K562 (cell line): Measurements from ENCODE around the gene CHDH. TPM values are rescaled to one million over a fixed set of nuclear protein-coding genes. Genes with fewer than 3 reads are reported as not detected.

Source experiments
- ATAC-seq: fragments of 200-7000 bp; cut with Tn5 transposase; 3 replicates; pipeline ENCODE4 v1.9.1; 2020; ENCODE audit warnings: moderate library complexity
- BruUV-seq: library from RNA; stranded (reverse); fragments of 400-500 nt; replicated peaks from 2 replicates; lab custom pipeline; 2021; lab: Mats Ljungman, UMichigan
- CTCF ChIA-PET: fragments of 300-600 bp; formaldehyde crosslinking; extraction: SDS; loops from one replicate; lab custom pipeline; 2021; ENCODE audit warnings: low intra/inter-chr PET ratio; lab: Yijun Ruan, JAX
- POLR2A ChIA-PET: fragments of 300-600, 350-650 bp; sonication (Branson Sonifier 250); formaldehyde crosslinking; extraction: SDS; loops from one replicate; lab custom pipeline; 2021; ENCODE audit warnings: antibody characterized with exemption, inconsistent platforms; lab: Yijun Ruan, JAX
- DNase-seq, 4 experiments: peaks; one replicate each; pipeline versions ENCODE4 v3.0.0 to v3.0.0-alpha.2; 2011 to 2018; ENCODE audit warnings: low spot score in 3 of 4, mixed read lengths in 3 of 4; ENCODE audit errors: extremely low read depth in 1 of 4
- FAIRE-seq: peaks from 2 replicates; lab custom pipeline; 2011; peaks lifted over from hg19 to GRCh38; lab: Jason Lieb, UNC
- H2AFZ ChIP-seq: 2 replicates; pipeline ENCODE4 v1.6.0; 2011; ENCODE audit warnings: low read depth, low read length, control low read depth, inconsistent platforms
- H3K27ac ChIP-seq: fragments of 200-600 bp; 3 replicates; pipeline ENCODE4 v1.8.0; 2011; ENCODE audit warnings: low read depth, mild to moderate bottlenecking, control low read depth, inconsistent platforms, low read length, moderate library complexity, mixed read lengths; ENCODE audit errors: extremely low read depth
- H3K27me3 ChIP-seq, 2 experiments: fragments of 300-600 bp in 1 of 2; 2 replicates in 1 of 2; 3 replicates in 1 of 2; pipeline versions ENCODE4 v1.6.0 to v1.8.0; 2011; ENCODE audit warnings: inconsistent platforms in 2 of 2, low read length in 2 of 2, mild to moderate bottlenecking in 1 of 2, mixed read lengths in 1 of 2, moderate library complexity in 1 of 2; ENCODE audit not compliant: control insufficient read depth in 2 of 2, insufficient read depth in 2 of 2
- H3K36me3 ChIP-seq: fragments of 300-600 bp; 3 replicates; pipeline ENCODE4 v1.8.0; 2011; ENCODE audit warnings: mild to moderate bottlenecking, low read length, inconsistent platforms; ENCODE audit not compliant: control insufficient read depth, insufficient read depth
- H3K4me1 ChIP-seq, 2 experiments: fragments of 200-600 bp in 1 of 2; replicated peaks in 1 of 2; 2 replicates in 1 of 2; 3 replicates in 1 of 2; pipeline versions ENCODE4 v1.5.1 to v1.8.0; 2011; ENCODE audit warnings: inconsistent platforms in 2 of 2, low read length in 2 of 2, mild to moderate bottlenecking in 1 of 2, mixed read lengths in 1 of 2, moderate library complexity in 1 of 2; ENCODE audit not compliant: control insufficient read depth in 2 of 2, insufficient read depth in 2 of 2
- H3K4me2 ChIP-seq: 2 replicates; pipeline ENCODE4 v1.6.1; 2011; ENCODE audit warnings: low read length, control low read depth, inconsistent platforms, mixed read lengths; ENCODE audit not compliant: insufficient read depth
- H3K4me3 ChIP-seq: fragments of 200-600 bp; sonication (generic), shearing (Covaris generic); 2 replicates; pipeline ENCODE4 v1.5.1; 2016; ENCODE audit warnings: control low read depth, inconsistent platforms
- H3K79me2 ChIP-seq: fragments of 200-600 bp; 3 replicates; pipeline ENCODE4 v1.8.0; 2011; ENCODE audit warnings: low read length, inconsistent platforms; ENCODE audit not compliant: control insufficient read depth, insufficient read depth
- H3K9ac ChIP-seq, 2 experiments: 2 replicates each; pipeline versions ENCODE4 v1.6.0 to v1.6.1; 2011; ENCODE audit warnings: low read depth in 2 of 2, low read length in 2 of 2, control low read depth in 1 of 2, inconsistent platforms in 1 of 2, mild to moderate bottlenecking in 1 of 2, mixed read lengths in 1 of 2; ENCODE audit not compliant: insufficient read depth in 1 of 2
- H3K9me1 ChIP-seq: one replicate; pipeline ENCODE4 v1.6.0; 2011; ENCODE audit warnings: inconsistent platforms, mild to moderate bottlenecking, low read length, moderate library complexity; ENCODE audit not compliant: control insufficient read depth, insufficient read depth
- H3K9me3 ChIP-seq: replicated peaks from 2 replicates; pipeline ENCODE4 v1.5.1; 2011; ENCODE audit warnings: low read depth, low read length, inconsistent platforms; ENCODE audit not compliant: control insufficient read depth, insufficient read depth
- H4K20me1 ChIP-seq: replicated peaks from 2 replicates; pipeline ENCODE4 v1.6.1; 2011; ENCODE audit warnings: low read length, inconsistent platforms, mixed read lengths; ENCODE audit not compliant: control insufficient read depth, insufficient read depth
- ATF1 ChIP-seq, 2 experiments: fragments of 450-650 bp in 1 of 2; IDR thresholded peaks; 2 replicates each; pipeline ENCODE4 v1.6.1; 2016; ENCODE audit warnings: missing compliant biosample characterization in 1 of 2, missing genetic modification characterization in 1 of 2
- HDGF ChIP-seq: fragments of 450-650 bp; IDR thresholded peaks from 2 replicates; pipeline ENCODE4 v1.6.1; 2016
- HMGN3 ChIP-seq: IDR thresholded peaks from 2 replicates; pipeline ENCODE4 v1.6.1; 2011; ENCODE audit warnings: borderline replicate concordance, low read depth, mild to moderate bottlenecking, mixed read lengths, low read length; ENCODE audit not compliant: insufficient read length; ENCODE audit errors: extremely low read depth
- KLF10 ChIP-seq: fragments of 250-450 bp; sonication (Bioruptor Pico); IDR thresholded peaks from 2 replicates; pipeline ENCODE4 v1.6.1; 2021; ENCODE audit warnings: matching md5 sums
- NR3C1 ChIP-seq: sonication (generic); formaldehyde crosslinking; IDR thresholded peaks from 2 replicates; pipeline ENCODE4 v1.8.1; 2022; ENCODE audit warnings: missing genetic modification reagents
- POU5F1 ChIP-seq: fragments of 150-350 bp; IDR thresholded peaks from 2 replicates; pipeline ENCODE4 v1.6.1; 2014; ENCODE audit warnings: borderline replicate concordance, low read length, low read depth, mild to moderate bottlenecking; ENCODE audit not compliant: partially characterized antibody
- SRSF3 ChIP-seq: fragments of 200-400 bp; formaldehyde crosslinking; IDR thresholded peaks from 2 replicates; pipeline ENCODE4 v1.6.1; 2016; ENCODE audit warnings: mild to moderate bottlenecking, low read length, moderate library complexity; ENCODE audit not compliant: insufficient read depth
- TEAD1 ChIP-seq, 2 experiments: fragments of 450-650 bp in 1 of 2; sonication (generic) in 1 of 2; formaldehyde crosslinking; IDR thresholded peaks; 2 replicates each; pipeline versions ENCODE4 v1.4.0 to v1.8.0; 2020 to 2022; ENCODE audit warnings: mild to moderate bottlenecking in 2 of 2, missing genetic modification reagents in 1 of 2
- THRAP3 ChIP-seq: fragments of 450-650 bp; IDR thresholded peaks from 2 replicates; pipeline ENCODE4 v1.6.1; 2016; ENCODE audit warnings: mild to moderate bottlenecking, inconsistent platforms, borderline replicate concordance
- ZNF274 ChIP-seq: IDR thresholded peaks from 2 replicates; pipeline ENCODE4 v1.6.1; 2011; ENCODE audit warnings: low read depth, mild to moderate bottlenecking, low read length, moderate library complexity, borderline replicate concordance
- WGBS: fragments of 100-300 bp; shearing (Covaris generic); methylation state at CpG from one replicate; pipeline ENCODE4 v1.1.6; 2016; ENCODE audit warnings: low coverage, mixed read lengths; ENCODE audit not compliant: insufficient coverage; ENCODE audit errors: missing lambda C conversion rate; 5-methylcytosine and 5-hydroxymethylcytosine counted together
- in situ Hi-C: fragments of 300-500 bp; cut with MboI; formaldehyde crosslinking; loops from 4 replicates; pipeline ENCODE4 v1.15.0; 2018; ENCODE audit warnings: inconsistent platforms, mixed read lengths
- intact Hi-C: fragments of 100-400 bp; cut with micrococcal nuclease; formaldehyde crosslinking; loops from 2 replicates; pipeline ENCODE4 v1.14.2; 2022
- polyA plus RNA-seq, 8 experiments: library from polyadenylated mRNA; depleted of rRNA in 4 of 8; stranded (reverse) in 5 of 8; unstranded in 3 of 8; fragments of >200 nt; fragmentation: Nextera tagmentation in 2 of 8; fragmentation: Illumina TruSeq in 1 of 8; extraction: Ambion mirVana in 2 of 8; extraction: Trizol in 1 of 8; gene quantifications; 2 replicates each; pipeline versions ENCODE4 v1.2.1 to v1.2.3, GENCODE V29; 2011 to 2014; ENCODE audit warnings: inconsistent platforms in 1 of 8, missing spikeins in 1 of 8
- total RNA-seq, 7 experiments: library from RNA; depleted of rRNA in 6 of 7; stranded (reverse); fragments of >200 nt in 6 of 7; fragmentation: Illumina TruSeq in 2 of 7; extraction: Trizol in 2 of 7; gene quantifications; 2 replicates each; pipeline versions ENCODE4 v1.2.1 to v1.2.3, GENCODE V29; 2011 to 2021; ENCODE audit warnings: low replicate concordance in 1 of 7
- TF ChIP-seq, protein P1 (sequence below), 2 experiments: fragments of 450-650 bp in 1 of 2; sonication (generic) in 1 of 2; formaldehyde crosslinking; conservative IDR thresholded peaks; 2 replicates each; pipeline versions ENCODE4 v1.4.0 to v1.8.1; 2020 to 2022; ENCODE audit warnings: mild to moderate bottlenecking in 1 of 2, missing genetic modification reagents in 1 of 2
- TF ChIP-seq, protein P2 (sequence below): fragments of 250-450 bp; sonication (Bioruptor Pico); IDR thresholded peaks from 2 replicates; pipeline ENCODE4 v1.4.0; 2020

CHDH gene
- total and polyA plus RNA-seq, 9 of the 15 experiments (the other 6 are each of a cell fraction or from before 2014, with no cell fraction given) = 0.06 to 1.9 (median 0.46) TPM

DNA sequence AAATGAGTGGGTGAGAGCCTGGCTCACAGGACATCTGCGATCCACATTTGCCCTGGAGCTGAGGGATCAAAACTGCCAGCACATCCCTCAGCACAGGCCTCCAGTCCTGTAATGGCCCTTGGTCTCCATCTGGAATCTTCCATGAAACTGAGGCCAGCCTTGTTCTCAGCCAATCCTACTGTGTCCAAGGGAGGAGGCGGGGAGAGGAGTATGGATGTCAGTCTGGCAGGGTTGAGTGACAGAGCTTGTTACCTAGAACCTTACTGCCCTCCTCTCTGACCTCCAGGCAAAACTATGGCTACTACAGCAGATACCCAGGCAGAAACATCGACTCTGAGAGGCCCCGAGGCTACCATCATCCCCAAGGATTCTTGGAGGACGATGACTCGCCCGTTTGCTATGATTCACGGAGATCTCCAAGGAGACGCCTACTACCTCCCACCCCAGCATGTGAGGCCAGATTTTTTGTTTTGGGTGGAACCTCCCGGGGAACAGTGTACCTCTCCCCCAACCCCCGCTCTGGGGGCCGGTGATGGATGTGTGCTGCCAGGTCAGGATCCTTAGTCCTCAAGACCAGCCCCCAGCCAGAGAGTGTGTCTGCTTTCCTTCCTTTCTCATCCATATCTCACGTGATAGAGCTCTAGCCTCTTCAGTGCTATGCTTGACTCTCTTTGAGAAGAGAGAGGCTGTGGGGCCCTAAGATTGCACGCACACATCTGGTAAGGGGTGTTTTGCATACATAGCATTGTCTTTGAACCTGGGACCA lies 41.3 kb downstream of the CHDH start:
- intact Hi-C loops = no loop called here
- H3K4me1 ChIP-seq = no peaks in the 10 kb centered on the region
- BruUV-seq = no TSS peak
- ATAC-seq (no peak), DNase-seq (no peak), FAIRE-seq (no peak)
- 3% methylated on average over 10 of the region's 14 CpGs for WGBS
- in situ Hi-C loops = no loop called here
- no peaks in the 10 kb centered on the region for H3K9me1 ChIP-seq
- no peak overlapping the region for H3K9ac ChIP-seq
- peaks cover 11 to 82% of the 10 kb centered on the region in 2 experiments; a peak in 4 of 5 replicates for H3K27me3 ChIP-seq
- no peaks in the 10 kb centered on the region for H3K79me2 ChIP-seq
- H3K4me2 ChIP-seq = no peak overlapping the region
- H3K27ac ChIP-seq = no peak overlapping the region
- CTCF ChIA-PET = no interaction called here
- H3K36me3 ChIP-seq = no peaks in the 10 kb centered on the region
- no peaks in the 10 kb centered on the region for H3K9me3 ChIP-seq
- H2AFZ ChIP-seq = no peak overlapping the region
- POLR2A ChIA-PET = interaction anchor here (0.6 kb wide), 1 partner anchor 171 kb away, joined by 3 read pairs; no protein-coding TSS in a partner anchor
- no peak overlapping the region for H3K4me3 ChIP-seq
- no peak for TF ChIP-seq ATF1 (CRISPR knock-in tag; IDR thresholded peaks at IDR 0.05)
- no peak for TF ChIP-seq ATF1 (tag; IDR thresholded peaks at IDR 0.05)
- no peak for TF ChIP-seq HDGF
- TF ChIP-seq POU5F1 = no peak
- TF ChIP-seq, protein P1, sequence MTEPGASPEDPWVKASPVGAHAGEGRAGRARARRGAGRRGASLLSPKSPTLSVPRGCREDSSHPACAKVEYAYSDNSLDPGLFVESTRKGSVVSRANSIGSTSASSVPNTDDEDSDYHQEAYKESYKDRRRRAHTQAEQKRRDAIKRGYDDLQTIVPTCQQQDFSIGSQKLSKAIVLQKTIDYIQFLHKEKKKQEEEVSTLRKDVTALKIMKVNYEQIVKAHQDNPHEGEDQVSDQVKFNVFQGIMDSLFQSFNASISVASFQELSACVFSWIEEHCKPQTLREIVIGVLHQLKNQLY (CRISPR knock-in tag; conservative IDR thresholded peaks at IDR 0.05) = no peak
- TF ChIP-seq HMGN3 = no peak
- no peak for TF ChIP-seq THRAP3
- no peak for TF ChIP-seq SRSF3
- TF ChIP-seq ZNF274 = no peak
- TF ChIP-seq TEAD1 (CRISPR knock-in tag; IDR thresholded peaks at IDR 0.05) = no peak
- TF ChIP-seq, protein P2, sequence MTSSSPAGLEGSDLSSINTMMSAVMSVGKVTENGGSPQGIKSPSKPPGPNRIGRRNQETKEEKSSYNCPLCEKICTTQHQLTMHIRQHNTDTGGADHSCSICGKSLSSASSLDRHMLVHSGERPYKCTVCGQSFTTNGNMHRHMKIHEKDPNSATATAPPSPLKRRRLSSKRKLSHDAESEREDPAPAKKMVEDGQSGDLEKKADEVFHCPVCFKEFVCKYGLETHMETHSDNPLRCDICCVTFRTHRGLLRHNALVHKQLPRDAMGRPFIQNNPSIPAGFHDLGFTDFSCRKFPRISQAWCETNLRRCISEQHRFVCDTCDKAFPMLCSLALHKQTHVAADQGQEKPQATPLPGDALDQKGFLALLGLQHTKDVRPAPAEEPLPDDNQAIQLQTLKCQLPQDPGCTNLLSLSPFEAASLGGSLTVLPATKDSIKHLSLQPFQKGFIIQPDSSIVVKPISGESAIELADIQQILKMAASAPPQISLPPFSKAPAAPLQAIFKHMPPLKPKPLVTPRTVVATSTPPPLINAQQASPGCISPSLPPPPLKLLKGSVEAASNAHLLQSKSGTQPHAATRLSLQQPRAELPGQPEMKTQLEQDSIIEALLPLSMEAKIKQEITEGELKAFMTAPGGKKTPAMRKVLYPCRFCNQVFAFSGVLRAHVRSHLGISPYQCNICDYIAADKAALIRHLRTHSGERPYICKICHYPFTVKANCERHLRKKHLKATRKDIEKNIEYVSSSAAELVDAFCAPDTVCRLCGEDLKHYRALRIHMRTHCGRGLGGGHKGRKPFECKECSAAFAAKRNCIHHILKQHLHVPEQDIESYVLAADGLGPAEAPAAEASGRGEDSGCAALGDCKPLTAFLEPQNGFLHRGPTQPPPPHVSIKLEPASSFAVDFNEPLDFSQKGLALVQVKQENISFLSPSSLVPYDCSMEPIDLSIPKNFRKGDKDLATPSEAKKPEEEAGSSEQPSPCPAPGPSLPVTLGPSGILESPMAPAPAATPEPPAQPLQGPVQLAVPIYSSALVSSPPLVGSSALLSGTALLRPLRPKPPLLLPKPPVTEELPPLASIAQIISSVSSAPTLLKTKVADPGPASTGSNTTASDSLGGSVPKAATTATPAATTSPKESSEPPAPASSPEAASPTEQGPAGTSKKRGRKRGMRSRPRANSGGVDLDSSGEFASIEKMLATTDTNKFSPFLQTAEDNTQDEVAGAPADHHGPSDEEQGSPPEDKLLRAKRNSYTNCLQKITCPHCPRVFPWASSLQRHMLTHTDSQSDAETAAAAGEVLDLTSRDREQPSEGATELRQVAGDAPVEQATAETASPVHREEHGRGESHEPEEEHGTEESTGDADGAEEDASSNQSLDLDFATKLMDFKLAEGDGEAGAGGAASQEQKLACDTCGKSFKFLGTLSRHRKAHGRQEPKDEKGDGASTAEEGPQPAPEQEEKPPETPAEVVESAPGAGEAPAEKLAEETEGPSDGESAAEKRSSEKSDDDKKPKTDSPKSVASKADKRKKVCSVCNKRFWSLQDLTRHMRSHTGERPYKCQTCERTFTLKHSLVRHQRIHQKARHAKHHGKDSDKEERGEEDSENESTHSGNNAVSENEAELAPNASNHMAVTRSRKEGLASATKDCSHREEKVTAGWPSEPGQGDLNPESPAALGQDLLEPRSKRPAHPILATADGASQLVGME (CRISPR knock-in tag) = no peak
- no peak for TF ChIP-seq KLF10 (CRISPR knock-in tag)
- no peak for TF ChIP-seq NR3C1 (CRISPR knock-in tag)
- TF ChIP-seq, all 486 proteins: peak for 0
- no peaks in the 10 kb centered on the region; the same call in 1 of the 2 replicates for H4K20me1 ChIP-seq
